ENCODE data around the gene NIT1. TPM values are rescaled to one million over a fixed set of nuclear protein-coding genes. Genes with fewer than 3 reads are reported as not detected.

Gene NIT1
- total RNA-seq, result 100 to 1,000 TPM in 6 of 9 donors, 10 to 100 TPM in 3; 77.1 to 122 (median 106) TPM
- 100 to 1,000 TPM in 1 of 3 donors, 10 to 100 TPM in 2; 72.2 to 147 (median 88.6) TPM for polyA plus RNA-seq
- long read RNA-seq, donor 1, transcript NIT1-216 (6 exons, 1,351 nt), result minor isoform, 8 of 45 reads
- long read RNA-seq, donor 1, transcript NIT1-203 (7 exons, 1,362 nt), result major isoform, 18 of 45 reads
- long read RNA-seq, donor 1, partial matches to known transcripts, result 15 of 45 reads
- long read RNA-seq, donor 1, other reads (novel, unspliced or antisense), result 0 of 45 reads
- long read RNA-seq, donor 2, transcript NIT1-216 (6 exons, 1,351 nt), result minor isoform, 7 of 49 reads
- long read RNA-seq, donor 2, transcript NIT1-203 (7 exons, 1,362 nt), result major isoform, 18 of 49 reads
- long read RNA-seq, donor 2, partial matches to known transcripts, result 24 of 49 reads
- long read RNA-seq, donor 2, other reads (novel, unspliced or antisense), result 0 of 49 reads
- long read RNA-seq, donor 3, transcript NIT1-203 (7 exons, 1,362 nt), result major isoform, 26 of 52 reads
- long read RNA-seq, donor 3, partial matches to known transcripts, result 24 of 52 reads
- long read RNA-seq, donor 3, other reads (novel, unspliced or antisense), result 0 of 52 reads
- long read RNA-seq, donor 4, transcript NIT1-203 (7 exons, 1,362 nt), result major isoform, 39 of 72 reads
- long read RNA-seq, donor 4, partial matches to known transcripts, result 2 of 72 reads
- long read RNA-seq, donor 4, other reads (novel, unspliced or antisense), result 26 of 72 reads
- long read RNA-seq, donor 5, transcript NIT1-202 (7 exons, 2,081 nt), result minor isoform, 6 of 155 reads
- long read RNA-seq, donor 5, transcript NIT1-203 (7 exons, 1,362 nt), result major isoform, 85 of 155 reads
- long read RNA-seq, donor 5, transcript NIT1-216 (6 exons, 1,351 nt), result minor isoform, 19 of 155 reads
- long read RNA-seq, donor 5, partial matches to known transcripts, result 12 of 155 reads
- long read RNA-seq, donor 5, other reads (novel, unspliced or antisense), result 32 of 155 reads
- long read RNA-seq, donor 6, transcript NIT1-203 (7 exons, 1,362 nt), result major isoform, 29 of 42 reads
- long read RNA-seq, donor 6, partial matches to known transcripts, result 2 of 42 reads
- long read RNA-seq, donor 6, other reads (novel, unspliced or antisense), result 10 of 42 reads
- long read RNA-seq, donor 7, transcript NIT1-203 (7 exons, 1,362 nt), result major isoform, 14 of 36 reads
- long read RNA-seq, donor 7, partial matches to known transcripts, result 22 of 36 reads
- long read RNA-seq, donor 7, other reads (novel, unspliced or antisense), result 0 of 36 reads
- long read RNA-seq, donor 8, transcript NIT1-203 (7 exons, 1,362 nt), result major isoform, 23 of 33 reads
- long read RNA-seq, donor 8, transcript NIT1-216 (6 exons, 1,351 nt), result minor isoform, 8 of 33 reads
- long read RNA-seq, donor 8, partial matches to known transcripts, result 0 of 33 reads
- long read RNA-seq, donor 8, other reads (novel, unspliced or antisense), result 0 of 33 reads
- long read RNA-seq, donor 9, transcript NIT1-203 (7 exons, 1,362 nt), result major isoform, 14 of 56 reads
- long read RNA-seq, donor 9, transcript NIT1-216 (6 exons, 1,351 nt), result minor isoform, 8 of 56 reads
- long read RNA-seq, donor 9, partial matches to known transcripts, result 32 of 56 reads
- long read RNA-seq, donor 9, other reads (novel, unspliced or antisense), result 0 of 56 reads
- long read RNA-seq, donor 10, transcript NIT1-203 (7 exons, 1,362 nt), result major isoform, 9 of 11 reads
- long read RNA-seq, donor 10, partial matches to known transcripts, result 0 of 11 reads
- long read RNA-seq, donor 10, other reads (novel, unspliced or antisense), result 0 of 11 reads

- peak within 1 kb of the TSS; percentile 60 to 92 (median 88) for H3K4me3 ChIP-seq
- intact Hi-C loops (cut with DNase I), result no loop called here
- 1% methylated on average over 24 to 58 of the region's 58 CpGs for WGBS, 4 donors
- peak; percentile 85 to 94 (median 89) for DNase-seq
- no peaks in the 10 kb centered on the region for H3K27me3 ChIP-seq
- H3K9me3 ChIP-seq (replicated peaks in 1 of 3), result no peaks in the 10 kb centered on the region
- TF ChIP-seq POLR2A (IDR thresholded peaks at IDR 0.05), result peak; percentile 80 to 88
- TF ChIP-seq CTCF (IDR thresholded peaks at IDR 0.05), result peak in 1 of 6 experiments; percentile 5
- H3K36me3 ChIP-seq (replicated peaks in 1 of 2), result peaks cover 0 to 33% of the 10 kb centered on the region in 2 donors
- peak within 1 kb of the TSS; percentile 91 to 100 (median 95) for H3K27ac ChIP-seq
- H3K4me1 ChIP-seq (replicated peaks in 1 of 2), result peaks cover 30 to 64% of the 10 kb centered on the region in 2 donors
Observed at GRCh38 chr1:161117759-161118581, at the start of gene NIT1, which contains the start of gene PFDN2. NIT1 (plus strand) TSS chr1:161118105; CDS start chr1:161118177, 72 bp downstream. PFDN2 (minus strand) TSS chr1:161118037; CDS start chr1:161118026, 11 bp downstream.

- Histone ChIP-seq H3K27ac (peak overlapping the region in 4 of 5 donors; percentile 13 to 87 (median 62)), H3K4me3 (peak overlapping the region in 1 of 4 donors; percentile 55), H3K36me3 (replicated peaks in 1 of 2) (no peaks in the 10 kb centered on the region), H3K4me1 (replicated peaks in 1 of 2) (no peaks in the 10 kb centered on the region), H3K9me3 (replicated peaks in 1 of 3) (no peaks in the 10 kb centered on the region), H3K27me3 (peaks cover 6% of the 10 kb centered on the region)
- intact Hi-C loops (cut with DNase I), result no loop called here
- 54 to 60% (median 58%) methylated on average over 10 of the region's 10 CpGs for WGBS, 4 donors
- no peak for TF ChIP-seq POLR2A (IDR thresholded peaks at IDR 0.05)
- no peak for TF ChIP-seq CTCF (IDR thresholded peaks at IDR 0.05)
- DNase-seq, result peak in 6 of 7 donors; percentile 39 to 72 (median 64)
Observed at GRCh38 chr1:161068306-161069234, 49.3 kb upstream of the NIT1 start.

Data from adrenal gland (tissue), 19 donors.